PC-9 (cell line): Measurements from ENCODE around the gene TRIO. TPM values are rescaled to one million over a fixed set of nuclear protein-coding genes. Genes with fewer than 3 reads are reported as not detected.

Experiments used
- BruUV-seq: library from RNA; stranded (reverse); fragments of 400-500 nt; replicated peaks from 2 replicates; lab custom pipeline; 2021; lab: Mats Ljungman, UMichigan
- CTCF ChIA-PET: fragments of 300-600 bp; sonication (Branson Sonifier 250); formaldehyde crosslinking; loops from one replicate; lab custom pipeline; 2022; ENCODE audit warnings: antibody characterized with exemption; lab: Charles Lee
- POLR2A ChIA-PET: fragments of 300-600 bp; sonication (Branson Sonifier 250); formaldehyde crosslinking; loops from one replicate; lab custom pipeline; 2022; ENCODE audit warnings: antibody characterized with exemption; ENCODE audit not compliant: unreplicated experiment; lab: Charles Lee
- DNase-seq, 2 experiments: peaks; one replicate each; pipeline versions ENCODE4 v3.0.0 to v3.0.0-alpha.2; 2015 to 2022; ENCODE audit warnings: mixed read lengths in 1 of 2
- H2AFZ ChIP-seq: fragments of 200-600 bp; sonication (generic); 2 replicates; pipeline ENCODE4 v1.8.1; 2017; ENCODE audit warnings: antibody characterized with exemption
- H3F3A ChIP-seq: fragments of 200-600 bp; sonication (generic); 2 replicates; pipeline ENCODE4 v1.8.1; 2017; ENCODE audit warnings: antibody characterized with exemption, mild to moderate bottlenecking, low read depth; ENCODE audit not compliant: insufficient read depth
- H3K27ac ChIP-seq: fragments of 200-600 bp; sonication (generic); 2 replicates; pipeline ENCODE4 v1.6.1; 2016; ENCODE audit warnings: mixed run types
- H3K27me3 ChIP-seq: fragments of 200-600 bp; sonication (generic); 2 replicates; pipeline ENCODE4 v1.6.1; 2016; ENCODE audit warnings: low read depth, mixed run types; ENCODE audit not compliant: insufficient read depth
- H3K36me3 ChIP-seq: fragments of 200-600 bp; sonication (generic); 2 replicates; pipeline ENCODE4 v1.6.1; 2016; ENCODE audit warnings: low read depth, mixed run types
- H3K4me1 ChIP-seq: fragments of 200-600 bp; sonication (generic); replicated peaks from 2 replicates; pipeline ENCODE4 v1.6.1; 2016; ENCODE audit warnings: mixed run types; ENCODE audit not compliant: insufficient read depth
- H3K4me2 ChIP-seq: fragments of 200-600 bp; sonication (generic); 2 replicates; pipeline ENCODE4 v1.6.1; 2017; ENCODE audit warnings: mixed run types
- H3K4me3 ChIP-seq: fragments of 200-600 bp; sonication (generic); 2 replicates; pipeline ENCODE4 v1.6.1; 2016; ENCODE audit warnings: mixed run types
- H3K79me2 ChIP-seq: fragments of 200-600 bp; sonication (generic); 2 replicates; pipeline ENCODE4 v1.6.1; 2017; ENCODE audit warnings: low read depth, mixed run types
- H3K9me2 ChIP-seq: fragments of 200-600 bp; sonication (generic); 2 replicates; pipeline ENCODE4 v1.8.1; 2017; ENCODE audit warnings: mild to moderate bottlenecking; ENCODE audit not compliant: insufficient read depth
- H3K9me3 ChIP-seq: fragments of 200-600 bp; sonication (generic); 2 replicates; pipeline ENCODE4 v1.8.1; 2016; ENCODE audit warnings: low read depth; ENCODE audit not compliant: insufficient read depth
- H4K20me1 ChIP-seq: fragments of 200-600 bp; sonication (generic); 2 replicates; pipeline ENCODE4 v1.8.1; 2017; ENCODE audit not compliant: insufficient read depth
- CTCF ChIP-seq: fragments of 200-600 bp; sonication (generic); conservative IDR thresholded peaks from 2 replicates; pipeline ENCODE4 v1.6.1; 2017; ENCODE audit warnings: mixed run types, antibody characterized with exemption, mild to moderate bottlenecking, moderate library complexity
- EZH2 ChIP-seq: fragments of 200-600 bp; sonication (generic); IDR thresholded peaks from 2 replicates; pipeline ENCODE4 v1.8.0; 2017; ENCODE audit warnings: antibody characterized with exemption, low read depth
- intact Hi-C: fragments of 100-400 bp; cut with micrococcal nuclease; formaldehyde crosslinking; loops from one replicate; pipeline ENCODE4 v1.10.0; 2022; ENCODE audit not compliant: unreplicated experiment
- total RNA-seq: library from RNA; stranded (reverse); gene quantifications from 2 replicates; pipeline ENCODE4 v1.2.3, GENCODE V29; 2021

TRIO gene
- total RNA-seq, 1 experiment from 2014 or later = 596 TPM

- TSS peak; percentile 5 for BruUV-seq
Measured at GRCh38 chr5:14156650-14157492, 13.7 kb downstream of the TRIO start.

DNA sequence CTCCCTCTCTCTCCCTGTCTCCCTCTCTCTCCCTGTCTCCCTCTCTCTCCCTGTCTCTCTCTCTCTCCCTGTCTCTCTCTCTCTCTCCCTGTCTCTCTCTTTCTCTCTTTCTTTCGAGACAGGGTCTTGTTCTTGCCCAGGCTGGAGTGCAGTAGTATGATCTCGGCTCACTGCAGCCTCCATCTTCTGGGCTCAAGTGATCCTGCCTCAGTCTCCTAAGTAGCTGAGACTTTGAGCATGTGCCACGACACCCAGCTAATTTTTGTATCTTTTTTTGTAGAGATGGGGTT is 14.3 kb downstream of the TRIO start:
- intact Hi-C loops = loop anchor here (2.0 to 5.0 kb wide), 2 partner anchors 69 to 250 kb away; no protein-coding TSS in a partner anchor
- POLR2A ChIA-PET = interaction anchor here (0.7 to 2.5 kb wide), 8 partner anchors 8 to 121 kb away, joined by 4 to 45 read pairs (median 10); no protein-coding TSS in a partner anchor

More at GRCh38 chr5:14156650-14157492, 13.7 kb downstream of the TRIO start:
- Histone ChIP-seq H3K27me3 (no peaks in the 10 kb centered on the region), H3K9me2 (no peaks in the 10 kb centered on the region), H3K36me3 (no peaks in the 10 kb centered on the region; the same call in 1 of the 2 replicates), H4K20me1 (peaks cover 34% of the 10 kb centered on the region), H3K4me3 (peak overlapping the region; percentile 45; the same call in 1 of the 2 replicates), H3K4me1 (peaks cover 76% of the 10 kb centered on the region), H3K4me2 (peak overlapping the region; percentile 82), H3K27ac (peak overlapping the region; percentile 87), H3K79me2 (peaks cover 95% of the 10 kb centered on the region), H3F3A (peaks cover 55% of the 10 kb centered on the region), H3K9me3 (no peaks in the 10 kb centered on the region), H2AFZ (no peak overlapping the region)
- no peak for TF ChIP-seq EZH2
- no peak; the same call in 1 of the 2 replicates for TF ChIP-seq CTCF
- POLR2A ChIA-PET = interaction anchor here (0.5 to 2.5 kb wide), 22 partner anchors 9 to 171 kb away, joined by 3 to 45 read pairs (median 6); no protein-coding TSS in a partner anchor
- peak; percentile 83 to 99 for DNase-seq
- intact Hi-C loops = loop anchor here (1.0 to 5.0 kb wide), 8 partner anchors 12 to 250 kb away; no protein-coding TSS in a partner anchor
- CTCF ChIA-PET = interaction anchor here (0.6 to 2.6 kb wide), 7 partner anchors 8 to 178 kb away, joined by 3 to 22 read pairs (median 5); no protein-coding TSS in a partner anchor

More for the DNA sequence above, 14.3 kb downstream of the TRIO start:
- Histone ChIP-seq H3K4me3 (peak overlapping the region; percentile 45; the same call in 1 of the 2 replicates), H4K20me1 (peaks cover 30% of the 10 kb centered on the region), H3K4me1 (peaks cover 76% of the 10 kb centered on the region), H3K27ac (peak overlapping the region; percentile 87), H3F3A (peaks cover 57% of the 10 kb centered on the region), H3K4me2 (peak overlapping the region; percentile 82), H3K36me3 (no peaks in the 10 kb centered on the region; the same call in 1 of the 2 replicates), H3K27me3 (no peaks in the 10 kb centered on the region), H3K9me3 (no peaks in the 10 kb centered on the region), H3K9me2 (no peaks in the 10 kb centered on the region), H2AFZ (no peak overlapping the region), H3K79me2 (peaks cover 95% of the 10 kb centered on the region)
- CTCF ChIA-PET = interaction anchor here (0.8 to 1.6 kb wide), 2 partner anchors 12 to 25 kb away, joined by 3 to 5 read pairs; no protein-coding TSS in a partner anchor
- TF ChIP-seq EZH2 (no peak), CTCF (no peak)
- BruUV-seq = no TSS peak
- DNase-seq = no peak
